NT2/D1 (cell line): ENCODE results near the gene TIMM44.

ENCODE experiments used
- SUZ12 ChIP-seq: IDR thresholded peaks from 2 replicates; pipeline ENCODE4 v1.6.1; 2011; ENCODE audit not compliant: insufficient read length, insufficient read depth; ENCODE audit errors: extremely low read depth
- YY1 ChIP-seq: IDR thresholded peaks from 2 replicates; pipeline ENCODE4 v1.6.1; 2011; ENCODE audit not compliant: insufficient read length, insufficient read depth

GRCh38 chr19:7881910-7882309 is 61.6 kb downstream of the TIMM44 start:
- TF ChIP-seq YY1: no peak
- TF ChIP-seq SUZ12: no peak
